OCI-LY1 (cell line): ENCODE data around the gene ACSL4.
"Not testable (repeated sequence)": the region's sequence is repeated elsewhere in the genome, so short reads cannot be mapped to it uniquely, and the experiment has no call there.

Experiments used
- H2AFZ ChIP-seq: fragments of 200-600 bp; sonication (generic), shearing (Covaris generic); 2 replicates; pipeline ENCODE4 v1.6.0; 2014; ENCODE audit warnings: antibody characterized with exemption, mild to moderate bottlenecking, low read length
- H3F3A ChIP-seq: fragments of 200-600 bp; sonication (generic), shearing (Covaris generic); 2 replicates; pipeline ENCODE4 v1.6.0; 2014; ENCODE audit warnings: mild to moderate bottlenecking, antibody characterized with exemption, low read length, moderate library complexity; ENCODE audit not compliant: insufficient read depth
- H3K27ac ChIP-seq: fragments of 200-600 bp; sonication (generic); 2 replicates; pipeline ENCODE4 v1.5.1; 2014; ENCODE audit warnings: low read length, mixed run types, mild to moderate bottlenecking, low read depth; ENCODE audit not compliant: poor library complexity, severe bottlenecking
- H3K27me3 ChIP-seq: fragments of 200-600 bp; sonication (generic); 2 replicates; pipeline ENCODE4 v1.6.0; 2014; ENCODE audit warnings: antibody characterized with exemption, mild to moderate bottlenecking, low read length, moderate library complexity; ENCODE audit not compliant: insufficient read depth
- H3K36me3 ChIP-seq: fragments of 200-600 bp; sonication (generic); 2 replicates; pipeline ENCODE4 v1.6.1; 2014; ENCODE audit warnings: mild to moderate bottlenecking, antibody characterized with exemption, low read length, moderate library complexity, mixed read lengths; ENCODE audit not compliant: insufficient read depth
- H3K4me1 ChIP-seq: fragments of 200-600 bp; sonication (generic); 2 replicates; pipeline ENCODE4 v1.5.1; 2014; ENCODE audit warnings: mild to moderate bottlenecking, low read length, moderate library complexity; ENCODE audit not compliant: insufficient read depth, severe bottlenecking
- H3K4me2 ChIP-seq: fragments of 200-600 bp; sonication (generic), shearing (Covaris generic); 2 replicates; pipeline ENCODE4 v1.6.1; 2014; ENCODE audit warnings: low read length
- H3K4me3 ChIP-seq: fragments of 200-600 bp; sonication (generic); 2 replicates; pipeline ENCODE4 v1.5.1; 2014; ENCODE audit warnings: low read length, low read depth, mild to moderate bottlenecking, mixed read lengths; ENCODE audit not compliant: poor library complexity, severe bottlenecking
- H3K79me2 ChIP-seq: fragments of 200-600 bp; shearing (Covaris generic); 2 replicates; pipeline ENCODE4 v1.6.1; 2016; ENCODE audit warnings: mixed run types, low read length, mixed read lengths; ENCODE audit not compliant: insufficient read depth
- H3K9ac ChIP-seq: fragments of 200-600 bp; sonication (generic), shearing (Covaris generic); 2 replicates; pipeline ENCODE4 v1.6.1; 2014; ENCODE audit warnings: mild to moderate bottlenecking, low read length, mixed read lengths
- H3K9me2 ChIP-seq: fragments of 200-600 bp; sonication (generic), shearing (Covaris generic); 2 replicates; pipeline ENCODE4 v1.6.1; 2014; ENCODE audit warnings: low read depth, mild to moderate bottlenecking, low read length, mixed read lengths
- H3K9me3 ChIP-seq: fragments of 200-600 bp; shearing (Covaris generic); 2 replicates; pipeline ENCODE4 v1.6.1; 2014; ENCODE audit warnings: low read length, mixed read lengths
- H4K20me1 ChIP-seq: fragments of 200-600 bp; sonication (generic), shearing (Covaris generic); 2 replicates; pipeline ENCODE4 v1.6.0; 2016; ENCODE audit warnings: mild to moderate bottlenecking, low read length; ENCODE audit not compliant: insufficient read depth
- CTCF ChIP-seq: fragments of 200-600 bp; sonication (generic), shearing (Covaris generic); IDR thresholded peaks from 2 replicates; pipeline ENCODE4 v1.5.1; 2017; ENCODE audit warnings: mild to moderate bottlenecking, antibody characterized with exemption, low read length, moderate library complexity, mixed read lengths
- EZH2 ChIP-seq: fragments of 200-600 bp; sonication (generic), shearing (Covaris generic); IDR thresholded peaks from 2 replicates; pipeline ENCODE4 v1.8.0; 2017; ENCODE audit warnings: borderline replicate concordance, mixed run types, mild to moderate bottlenecking, antibody characterized with exemption, low read length, moderate library complexity, mixed read lengths

ACSL4 gene

GRCh38 chrX:109681475-109682081, 51.5 kb downstream of the ACSL4 start:
- Histone ChIP-seq H4K20me1 (no peaks in the 10 kb centered on the region), H3K27ac (no peak overlapping the region), H3K4me3 (no peak overlapping the region), H3K79me2 (no peaks in the 10 kb centered on the region), H3K9me3 (no peaks in the 10 kb centered on the region), H3K27me3 (no peaks in the 10 kb centered on the region), H3K36me3 (peaks cover 39% of the 10 kb centered on the region), H3K4me2 (no peak overlapping the region), H3K9ac (no peak overlapping the region), H3F3A (no peaks in the 10 kb centered on the region), H3K4me1 (no peaks in the 10 kb centered on the region), H3K9me2 (no peaks in the 10 kb centered on the region), H2AFZ (no peak overlapping the region)
- no peak for TF ChIP-seq EZH2
- no peak for TF ChIP-seq CTCF

GRCh38 chrX:109679820-109680219, 53.2 kb downstream of the ACSL4 start:
- Histone ChIP-seq H4K20me1 (no peaks in the 10 kb centered on the region), H3K27ac (no peak overlapping the region), H3K4me3 (no peak overlapping the region), H2AFZ (no peak overlapping the region), H3K4me1 (no peaks in the 10 kb centered on the region), H3K9me3 (no peaks in the 10 kb centered on the region), H3K79me2 (no peaks in the 10 kb centered on the region), H3K9ac (no peak overlapping the region), H3K9me2 (no peaks in the 10 kb centered on the region), H3F3A (no peaks in the 10 kb centered on the region), H3K4me2 (no peak overlapping the region), H3K27me3 (no peaks in the 10 kb centered on the region), H3K36me3 (peaks cover 54% of the 10 kb centered on the region)
- TF ChIP-seq CTCF (no peak), EZH2 (no peak)

- Histone ChIP-seq H3F3A (no peaks in the 10 kb centered on the region), H3K36me3 (peaks cover 53% of the 10 kb centered on the region), H3K9me3 (no peaks in the 10 kb centered on the region), H3K4me2 (no peak overlapping the region), H3K79me2 (no peaks in the 10 kb centered on the region), H3K4me3 (no peak overlapping the region), H4K20me1 (no peaks in the 10 kb centered on the region), H2AFZ (no peak overlapping the region), H3K27me3 (no peaks in the 10 kb centered on the region), H3K27ac (no peak overlapping the region), H3K4me1 (no peaks in the 10 kb centered on the region), H3K9ac (no peak overlapping the region), H3K9me2 (no peaks in the 10 kb centered on the region)
- TF ChIP-seq EZH2 = no peak
- no peak for TF ChIP-seq CTCF
These were observed 60.8 kb downstream of the ACSL4 start for GRCh38 chrX:109672239-109672638.

- H3K9ac ChIP-seq, H3K4me2 ChIP-seq, H3K4me1 ChIP-seq, H3F3A ChIP-seq, H3K79me2 ChIP-seq, H2AFZ ChIP-seq, H3K9me3 ChIP-seq, H3K4me3 ChIP-seq, H3K27ac ChIP-seq, H3K27me3 ChIP-seq, H3K9me2 ChIP-seq, H4K20me1 ChIP-seq: not testable (repeated sequence)
- H3K36me3 ChIP-seq = peaks cover 57% of the 10 kb centered on the region
These were observed 61.9 kb downstream of the ACSL4 start for GRCh38 chrX:109671170-109671569.
